ENCODE results near the gene AP3S2.

Gene AP3S2

GRCh38 chr15:89847101-89847500 is 46.7 kb downstream of the AP3S2 start:
- TF ChIP-seq, protein P1, sequence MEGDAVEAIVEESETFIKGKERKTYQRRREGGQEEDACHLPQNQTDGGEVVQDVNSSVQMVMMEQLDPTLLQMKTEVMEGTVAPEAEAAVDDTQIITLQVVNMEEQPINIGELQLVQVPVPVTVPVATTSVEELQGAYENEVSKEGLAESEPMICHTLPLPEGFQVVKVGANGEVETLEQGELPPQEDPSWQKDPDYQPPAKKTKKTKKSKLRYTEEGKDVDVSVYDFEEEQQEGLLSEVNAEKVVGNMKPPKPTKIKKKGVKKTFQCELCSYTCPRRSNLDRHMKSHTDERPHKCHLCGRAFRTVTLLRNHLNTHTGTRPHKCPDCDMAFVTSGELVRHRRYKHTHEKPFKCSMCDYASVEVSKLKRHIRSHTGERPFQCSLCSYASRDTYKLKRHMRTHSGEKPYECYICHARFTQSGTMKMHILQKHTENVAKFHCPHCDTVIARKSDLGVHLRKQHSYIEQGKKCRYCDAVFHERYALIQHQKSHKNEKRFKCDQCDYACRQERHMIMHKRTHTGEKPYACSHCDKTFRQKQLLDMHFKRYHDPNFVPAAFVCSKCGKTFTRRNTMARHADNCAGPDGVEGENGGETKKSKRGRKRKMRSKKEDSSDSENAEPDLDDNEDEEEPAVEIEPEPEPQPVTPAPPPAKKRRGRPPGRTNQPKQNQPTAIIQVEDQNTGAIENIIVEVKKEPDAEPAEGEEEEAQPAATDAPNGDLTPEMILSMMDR (IDR thresholded peaks at IDR 0.05; ENCODE audit: insufficient read depth, low read depth, low read length, missing control alignments): no peak
- no peak overlapping the region for H3K4me3 ChIP-seq (ENCODE audit: low read length)
- no peak for DNase-seq (ENCODE audit: low read depth)

DNA sequence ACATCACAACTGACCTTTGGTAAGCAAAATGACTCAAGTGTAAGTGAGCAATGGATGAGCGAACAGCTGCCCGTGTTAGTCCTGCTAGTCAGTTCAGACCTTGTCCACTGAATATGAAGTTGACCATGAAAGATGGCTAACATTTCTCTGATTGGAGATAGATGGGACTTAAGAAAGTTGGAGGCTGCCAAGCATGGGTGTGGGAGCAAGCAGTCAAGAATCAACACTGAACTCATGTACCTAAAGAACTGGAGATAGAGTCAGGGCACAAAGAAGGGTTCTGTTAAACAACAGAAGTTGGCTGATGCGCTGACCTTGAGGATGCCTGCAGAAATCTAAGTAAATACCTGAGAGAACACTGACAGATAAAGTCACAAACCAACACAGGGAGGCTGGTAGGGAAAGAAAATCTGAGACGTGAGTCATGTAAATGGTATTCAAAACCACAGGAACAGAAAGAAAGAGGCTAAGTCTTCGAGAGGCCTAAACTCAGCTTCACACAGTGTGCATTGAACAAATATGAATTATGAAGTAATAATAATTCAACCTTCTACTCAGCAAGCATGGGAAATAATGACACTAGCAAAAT is 48.4 kb downstream of the AP3S2 start:
- peak; percentile 88 for DNase-seq (ENCODE audit: low read depth)
- H3K4me3 ChIP-seq (ENCODE audit: low read length): no peak overlapping the region
- TF ChIP-seq, protein P1 (IDR thresholded peaks at IDR 0.05; ENCODE audit: insufficient read depth, low read depth, low read length, missing control alignments): no peak

DNA sequence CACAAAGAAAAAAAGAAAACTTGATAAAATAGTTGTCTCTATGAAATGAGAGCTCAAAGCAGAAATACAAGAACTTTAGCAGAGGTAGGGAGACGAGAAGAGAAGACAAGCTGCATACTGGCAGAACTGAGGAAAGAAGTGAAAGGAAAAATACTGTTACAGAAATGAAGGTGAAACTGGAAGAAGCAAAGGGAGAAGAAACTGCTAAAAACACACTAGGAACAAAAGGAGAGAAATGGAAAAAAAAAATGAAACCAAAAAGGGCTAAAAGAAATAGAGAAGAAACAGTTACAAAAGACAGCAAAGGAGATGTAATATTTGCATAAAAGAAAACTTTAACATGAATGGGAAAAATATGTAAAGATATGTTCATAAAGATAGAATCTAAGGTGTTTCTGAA is 51.8 kb downstream of the AP3S2 start:
- no peak overlapping the region for H3K4me3 ChIP-seq (ENCODE audit: low read length)
- TF ChIP-seq, protein P1 (IDR thresholded peaks at IDR 0.05; ENCODE audit: insufficient read depth, low read depth, low read length, missing control alignments): no peak
- DNase-seq (ENCODE audit: low read depth): no peak

DNA sequence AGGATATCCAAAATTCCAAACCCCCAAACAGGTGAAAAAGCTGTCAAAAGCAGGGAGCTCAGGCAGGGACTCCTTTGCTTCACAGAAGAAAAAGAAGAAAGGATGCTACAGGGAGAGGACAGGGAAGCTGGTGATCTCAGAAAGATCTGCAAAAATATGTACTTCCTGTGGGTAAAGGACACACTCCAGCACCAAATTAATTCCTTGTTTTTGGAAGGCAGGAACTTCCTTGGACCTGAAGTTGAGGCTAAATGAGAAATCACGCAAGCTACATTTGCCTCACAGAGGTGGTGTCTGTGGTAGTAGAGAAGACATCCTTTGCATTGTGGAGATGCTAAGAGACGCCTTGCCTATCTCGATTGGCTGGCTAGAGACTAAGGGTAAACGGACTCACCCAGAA is 52.5 kb downstream of the AP3S2 start:
- H3K4me3 ChIP-seq (ENCODE audit: low read length): no peak overlapping the region
- DNase-seq (ENCODE audit: low read depth): no peak
- TF ChIP-seq, protein P1 (IDR thresholded peaks at IDR 0.05; ENCODE audit: insufficient read depth, low read depth, low read length, missing control alignments): no peak

DNA sequence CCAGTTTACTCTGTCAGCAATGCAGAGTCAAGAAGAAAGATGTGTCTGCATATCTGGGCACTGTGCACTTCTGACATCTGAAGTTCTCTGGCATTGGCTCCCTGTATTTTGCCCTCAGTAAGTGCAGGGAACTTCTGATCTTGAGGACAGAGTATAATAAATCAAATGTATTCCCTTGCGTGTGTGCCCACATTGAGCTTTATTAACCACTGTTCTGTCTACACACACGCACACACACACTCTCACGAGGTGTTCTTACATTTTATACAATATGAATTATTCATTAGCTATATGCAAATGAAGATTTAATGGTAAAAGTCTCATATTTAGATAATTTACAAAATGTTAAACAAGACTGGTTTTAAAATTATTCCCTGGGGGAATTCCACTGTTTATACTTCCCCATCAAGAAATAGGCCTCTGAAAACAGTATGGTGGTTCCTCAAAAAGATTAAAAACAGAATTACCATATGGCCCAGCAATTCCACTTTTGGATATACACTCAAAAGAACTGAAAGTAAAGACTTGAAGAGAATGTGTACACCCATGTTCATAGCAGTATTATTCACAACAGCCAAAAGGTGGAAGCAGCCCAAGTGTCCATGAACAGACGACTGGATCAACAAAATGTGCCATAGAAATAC is 54.5 kb downstream of the AP3S2 start:
- DNase-seq (ENCODE audit: low read depth): no peak
- H3K4me3 ChIP-seq (ENCODE audit: low read length): no peak overlapping the region
- TF ChIP-seq, protein P1 (IDR thresholded peaks at IDR 0.05; ENCODE audit: insufficient read depth, low read depth, low read length, missing control alignments): no peak

DNA sequence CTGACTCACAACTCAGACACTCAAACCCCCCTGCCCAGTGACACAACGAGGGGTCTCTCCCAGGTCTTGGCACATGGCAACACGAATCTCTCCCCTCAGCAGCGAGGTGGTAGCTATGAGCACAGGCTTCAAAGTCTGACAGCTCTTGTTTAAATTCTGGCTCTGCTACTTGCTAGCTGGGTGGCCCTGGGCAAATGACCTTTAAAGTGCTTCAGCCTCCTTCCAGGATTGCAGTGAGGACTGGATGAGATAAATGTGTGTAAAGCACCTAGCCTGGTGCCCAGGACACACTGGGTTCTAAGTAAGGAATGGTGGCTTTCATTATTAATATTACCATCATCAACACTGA is 56.0 kb downstream of the AP3S2 start:
- TF ChIP-seq, protein P1 (IDR thresholded peaks at IDR 0.05; ENCODE audit: insufficient read depth, low read depth, low read length, missing control alignments): no peak
- no peak for DNase-seq (ENCODE audit: low read depth)
- H3K4me3 ChIP-seq (ENCODE audit: low read length): no peak overlapping the region

Data from epithelial cell of esophagus (primary cell).